Panc1 (cell line): ENCODE results near the gene ARCN1. TPM values are rescaled to one million over a fixed set of nuclear protein-coding genes. Genes with fewer than 3 reads are reported as not detected.

Experiments
- ATAC-seq: fragments of 200-7000 bp; cut with Tn5 transposase; 2 replicates; pipeline ENCODE4 v1.9.1; 2020; ENCODE audit warnings: mild to moderate bottlenecking, moderate library complexity
- BruUV-seq: library from RNA; stranded (reverse); fragments of 400-500 nt; replicated peaks from 2 replicates; lab custom pipeline; 2021; lab: Mats Ljungman, UMichigan
- CTCF ChIA-PET: fragments of 300-600 bp; sonication (Branson Sonifier 250); formaldehyde crosslinking; loops from one replicate; lab custom pipeline; 2022; ENCODE audit warnings: antibody characterized with exemption; lab: Charles Lee
- POLR2A ChIA-PET: fragments of 300-600 bp; sonication (Branson Sonifier 250); formaldehyde crosslinking; loops from one replicate; lab custom pipeline; 2022; ENCODE audit warnings: antibody characterized with exemption; lab: Charles Lee
- DNase-seq: peaks from one replicate; pipeline ENCODE4 v3.0.0-alpha.2; 2010; ENCODE audit warnings: low read depth, low spot score
- H3K27ac ChIP-seq: 2 replicates; pipeline ENCODE4 v1.5.1; 2011; ENCODE audit warnings: mild to moderate bottlenecking, low read length, inconsistent platforms
- H3K27me3 ChIP-seq: fragments of 200-500 bp; sonication (Bioruptor generic); 2 replicates; pipeline ENCODE4 v1.6.0; 2014; ENCODE audit warnings: low read length, inconsistent platforms; ENCODE audit not compliant: control insufficient read depth, insufficient read depth
- H3K36me3 ChIP-seq: fragments of 200-500 bp; sonication (Bioruptor generic); 2 replicates; pipeline ENCODE4 v1.5.1; 2014; ENCODE audit warnings: inconsistent platforms, mild to moderate bottlenecking, low read length, moderate library complexity; ENCODE audit not compliant: control insufficient read depth, insufficient read depth
- H3K4me1 ChIP-seq: 2 replicates; pipeline ENCODE4 v1.5.1; 2011; ENCODE audit warnings: inconsistent platforms, mild to moderate bottlenecking, low read length, moderate library complexity; ENCODE audit not compliant: control insufficient read depth, insufficient read depth
- H3K4me3 ChIP-seq, 2 experiments: 2 replicates each; pipeline ENCODE4 v1.5.1; 2011 to 2012; ENCODE audit warnings: low read depth in 2 of 2, low read length in 2 of 2, mild to moderate bottlenecking in 2 of 2, inconsistent platforms in 1 of 2, moderate library complexity in 1 of 2
- H3K9me3 ChIP-seq: fragments of 200-500 bp; sonication (Bioruptor generic); 2 replicates; pipeline ENCODE4 v1.5.1; 2014; ENCODE audit warnings: low read depth, mild to moderate bottlenecking, inconsistent platforms, low read length, moderate library complexity; ENCODE audit not compliant: control insufficient read depth, insufficient read depth
- POLR2AphosphoS5 ChIP-seq: IDR thresholded peaks from 2 replicates; pipeline ENCODE4 v1.6.1; 2012; ENCODE audit warnings: mild to moderate bottlenecking, low read depth, low read length, moderate library complexity
- REST ChIP-seq, 2 experiments: IDR thresholded peaks; 2 replicates each; pipeline ENCODE4 v1.6.1; 2011 to 2012; ENCODE audit warnings: low read depth in 2 of 2, control low read depth in 1 of 2, low read length in 1 of 2, mild to moderate bottlenecking in 1 of 2, moderate library complexity in 1 of 2; ENCODE audit not compliant: insufficient read depth in 1 of 2
- SIN3A ChIP-seq: IDR thresholded peaks from 2 replicates; pipeline ENCODE4 v1.6.1; 2012; ENCODE audit warnings: low read depth, mild to moderate bottlenecking, low read length, moderate library complexity, borderline replicate concordance; ENCODE audit not compliant: insufficient read depth
- TCF7L2 ChIP-seq: IDR thresholded peaks from 2 replicates; pipeline ENCODE4 v1.6.1; 2011; ENCODE audit warnings: mild to moderate bottlenecking, low read depth, low read length, inconsistent platforms
- in situ Hi-C: cut with HindIII; loops from 2 replicates; pipeline ENCODE4 v1.10.0; 2016; ENCODE audit warnings: low sequenced_read_pairs, low pct_unique_long_range_greater_than_20kb
- intact Hi-C: fragments of 100-400 bp; cut with micrococcal nuclease; formaldehyde crosslinking; loops from one replicate; pipeline ENCODE4 v1.10.0; 2022; ENCODE audit not compliant: unreplicated experiment
- total RNA-seq: library from RNA; stranded (reverse); gene quantifications from one replicate; pipeline ENCODE4 v1.2.1, GENCODE V29; 2021; ENCODE audit not compliant: unreplicated experiment
- TF ChIP-seq, protein P1 (sequence below): fragments of 450-650 bp; IDR thresholded peaks from 2 replicates; pipeline ENCODE4 v1.5.1; 2017; ENCODE audit warnings: mild to moderate bottlenecking

ARCN1 gene
- total RNA-seq, 1 experiment from 2014 or later, result 197 TPM

DNA sequence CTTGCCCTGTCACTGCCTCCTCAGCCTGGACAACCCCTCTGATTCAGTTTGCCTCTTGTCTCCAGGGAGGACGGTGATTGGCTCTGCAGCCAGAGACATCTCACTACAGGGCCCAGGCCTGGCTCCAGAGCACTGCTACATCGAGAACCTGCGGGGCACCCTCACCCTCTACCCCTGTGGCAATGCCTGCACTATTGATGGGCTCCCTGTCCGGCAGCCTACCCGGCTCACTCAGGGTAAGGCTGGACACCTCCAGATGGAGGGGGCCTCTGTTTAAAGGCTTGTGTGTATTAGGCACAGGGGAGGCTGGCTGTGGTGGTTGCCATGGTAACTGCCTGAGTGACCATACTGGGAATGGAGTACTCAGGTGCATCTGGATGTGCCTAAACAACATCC, 43.8 kb downstream of the ARCN1 start:
- Histone ChIP-seq H3K9me3 (no peaks in the 10 kb centered on the region), H3K4me1 (peaks cover 26% of the 10 kb centered on the region), H3K27ac (no peak overlapping the region), H3K36me3 (no peaks in the 10 kb centered on the region), H3K4me3 (no peak overlapping the region), H3K27me3 (no peaks in the 10 kb centered on the region)
- ChIA-PET POLR2A (no interaction called here), CTCF (no interaction called here)
- DNase-seq (no peak), ATAC-seq (no peak)
- BruUV-seq, result no TSS peak
- TF ChIP-seq, protein P1, sequence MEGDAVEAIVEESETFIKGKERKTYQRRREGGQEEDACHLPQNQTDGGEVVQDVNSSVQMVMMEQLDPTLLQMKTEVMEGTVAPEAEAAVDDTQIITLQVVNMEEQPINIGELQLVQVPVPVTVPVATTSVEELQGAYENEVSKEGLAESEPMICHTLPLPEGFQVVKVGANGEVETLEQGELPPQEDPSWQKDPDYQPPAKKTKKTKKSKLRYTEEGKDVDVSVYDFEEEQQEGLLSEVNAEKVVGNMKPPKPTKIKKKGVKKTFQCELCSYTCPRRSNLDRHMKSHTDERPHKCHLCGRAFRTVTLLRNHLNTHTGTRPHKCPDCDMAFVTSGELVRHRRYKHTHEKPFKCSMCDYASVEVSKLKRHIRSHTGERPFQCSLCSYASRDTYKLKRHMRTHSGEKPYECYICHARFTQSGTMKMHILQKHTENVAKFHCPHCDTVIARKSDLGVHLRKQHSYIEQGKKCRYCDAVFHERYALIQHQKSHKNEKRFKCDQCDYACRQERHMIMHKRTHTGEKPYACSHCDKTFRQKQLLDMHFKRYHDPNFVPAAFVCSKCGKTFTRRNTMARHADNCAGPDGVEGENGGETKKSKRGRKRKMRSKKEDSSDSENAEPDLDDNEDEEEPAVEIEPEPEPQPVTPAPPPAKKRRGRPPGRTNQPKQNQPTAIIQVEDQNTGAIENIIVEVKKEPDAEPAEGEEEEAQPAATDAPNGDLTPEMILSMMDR, result no peak
- TF ChIP-seq TCF7L2, result no peak
- no peak for TF ChIP-seq REST (IDR thresholded peaks at IDR 0.05; ENCODE audit: insufficient read depth in 1 of 2, low read depth in 2 of 2, low read length in 1 of 2)
- no peak for TF ChIP-seq POLR2AphosphoS5
- TF ChIP-seq SIN3A, result no peak
- in situ Hi-C loops (no loop called here), intact Hi-C loops (no loop called here)

GRCh38 chr11:118618115-118618990, 46.1 kb downstream of the ARCN1 start:
- intact Hi-C loops, result no loop called here
- no peaks in the 10 kb centered on the region for H3K36me3 ChIP-seq
- no peak for TF ChIP-seq POLR2AphosphoS5
- TF ChIP-seq, protein P1, result no peak
- TF ChIP-seq TCF7L2, result no peak
- H3K27ac ChIP-seq, result no peak overlapping the region
- no peak overlapping the region for H3K4me3 ChIP-seq
- DNase-seq (no peak), ATAC-seq (no peak)
- no peaks in the 10 kb centered on the region for H3K9me3 ChIP-seq
- H3K27me3 ChIP-seq, result no peaks in the 10 kb centered on the region
- ChIA-PET CTCF (interaction anchor here (0.6 kb wide), 1 partner anchor 465 kb away, joined by 4 read pairs; no protein-coding TSS in a partner anchor), POLR2A (interaction anchor here (0.6 kb wide), 1 partner anchor 8 kb away, joined by 11 read pairs; no protein-coding TSS in a partner anchor)
- in situ Hi-C loops, result no loop called here
- H3K4me1 ChIP-seq, result peaks cover 41% of the 10 kb centered on the region
- no TSS peak for BruUV-seq
